ENCODE data around the gene SPDYE3. TPM values are rescaled to one million over a fixed set of nuclear protein-coding genes. Genes with fewer than 3 reads are reported as not detected.

The SPDYE3 gene
- total and polyA plus RNA-seq, 2 of the 4 experiments (the other 2 are of a cell fraction), result not detected

DNA sequence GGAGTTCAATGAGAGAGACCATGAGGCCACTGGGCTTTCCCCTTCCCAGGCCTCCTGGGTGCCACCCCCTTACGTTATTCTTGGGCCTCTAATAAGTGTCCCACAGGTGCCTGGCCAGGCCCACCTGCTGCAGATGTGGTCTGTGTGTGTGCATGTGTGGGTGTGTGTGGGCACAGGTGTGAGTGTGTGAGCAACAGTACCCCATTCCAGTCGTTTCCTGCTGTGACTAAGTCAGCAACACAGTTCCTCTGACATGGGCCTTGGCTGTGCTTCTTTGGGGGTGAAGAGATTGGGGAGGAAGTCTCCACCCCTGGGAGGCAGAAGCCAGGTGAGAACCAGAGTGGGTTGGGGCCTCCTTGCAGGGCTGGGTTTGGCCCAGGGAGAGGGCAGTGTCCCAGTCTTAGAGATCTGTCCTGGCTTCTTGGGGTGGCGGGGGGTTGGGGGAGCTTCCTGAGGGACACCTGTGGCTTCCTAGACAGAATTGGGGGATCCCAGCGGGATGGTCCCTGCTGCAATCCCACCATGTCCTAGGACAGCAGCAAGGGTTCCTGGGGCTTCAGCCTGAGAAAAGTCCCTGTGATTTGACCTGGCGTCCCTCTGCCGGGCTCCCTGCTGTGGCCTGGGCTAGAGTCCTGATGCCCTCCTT lies 46.3 kb downstream of the SPDYE3 start:
- H3K18ac ChIP-seq (ENCODE audit: low read depth, low read length), result no peak overlapping the region
- ChIA-PET CTCF (no interaction called here), POLR2A (ENCODE audit: unreplicated experiment) (no interaction called here)
- intact Hi-C loops (cut with micrococcal nuclease), result no loop called here
- no peak for ATAC-seq (ENCODE audit: low read depth)
- no peak overlapping the region for H3K4me3 ChIP-seq (ENCODE audit: insufficient read depth, low read depth, low read length)
- H4K20me1 ChIP-seq (ENCODE audit: insufficient read depth, low read length), result no peaks in the 10 kb centered on the region; the same call in 1 of the 2 replicates
- H2BK5ac ChIP-seq (ENCODE audit: low read depth, low read length, poor library complexity, severe bottlenecking), result no peak overlapping the region
- H3K36me3 ChIP-seq (ENCODE audit: control insufficient read depth, insufficient read depth, low read length), result peaks cover 74% of the 10 kb centered on the region
- TF ChIP-seq NFE2L2 (IDR thresholded peaks at IDR 0.05; ENCODE audit: low read depth, low read length) (no peak), USF2 (IDR thresholded peaks at IDR 0.05; ENCODE audit: low read depth, low read length) (no peak), RFX5 (IDR thresholded peaks at IDR 0.05; ENCODE audit: low read depth, low read length) (no peak)
- no peak overlapping the region for H3K4ac ChIP-seq (ENCODE audit: low read depth, low read length)
- 70% methylated on average over 2 of the region's 6 CpGs; no CpG with 5 or more reads in 1 of the 2 experiments for WGBS, 2 experiments (ENCODE audit: extremely low coverage in 2 of 2, insufficient read length in 1 of 2)
- no peak overlapping the region for H3K27ac ChIP-seq (ENCODE audit: insufficient read depth, low read length)
- H4K8ac ChIP-seq (ENCODE audit: low read depth in 2 of 2, low read length in 2 of 2), result no peak overlapping the region
- no peak overlapping the region for H3K4me2 ChIP-seq (ENCODE audit: low read depth, low read length)
- H4K5ac ChIP-seq (ENCODE audit: low read depth, low read length), result no peak overlapping the region
- no peak overlapping the region for H3K9ac ChIP-seq (ENCODE audit: low read depth, low read length)
- H3K27me3 ChIP-seq (ENCODE audit: control insufficient read depth, insufficient read depth, low read length), result no peaks in the 10 kb centered on the region
- H3K23ac ChIP-seq (ENCODE audit: low read depth, low read length), result no peak overlapping the region
- DNase-seq, result no peak
- in situ Hi-C loops (cut with MboI; ENCODE audit: low sequenced_read_pairs), result no loop called here
- dilution Hi-C loops (cut with HindIII; ENCODE audit: low sequenced_read_pairs, unreplicated experiment), result no loop called here
- H2BK15ac ChIP-seq (ENCODE audit: low read depth, low read length), result no peak overlapping the region
- no peak overlapping the region for H4K91ac ChIP-seq (ENCODE audit: insufficient read depth, low read depth, low read length)
- peaks cover 4 to 20% of the 10 kb centered on the region in 2 experiments; a peak in 2 of 4 replicates for H3K79me1 ChIP-seq (ENCODE audit: low read depth in 1 of 2, low read length in 2 of 2)
- H3K14ac ChIP-seq (replicated peaks; ENCODE audit: low read depth, low read length), result no peak overlapping the region
- no peak overlapping the region for H2BK120ac ChIP-seq (ENCODE audit: low read depth, low read length)
- H3K9me3 ChIP-seq (ENCODE audit: control insufficient read depth, insufficient read depth, low read length), result no peaks in the 10 kb centered on the region
- H2AK9ac ChIP-seq (replicated peaks; ENCODE audit: low read depth, low read length, poor library complexity), result no peak overlapping the region
- no peak overlapping the region for H3K56ac ChIP-seq (ENCODE audit: extremely low read depth, insufficient read depth, low read length)
- BruUV-seq (replicated peaks), result no TSS peak
- H2AFZ ChIP-seq (replicated peaks; ENCODE audit: low read length, poor library complexity), result no peak overlapping the region
- no peak overlapping the region for H2AK5ac ChIP-seq (ENCODE audit: low read depth, low read length)
- no peaks in the 10 kb centered on the region for H3K9me1 ChIP-seq (ENCODE audit: insufficient read depth, low read length)
- H3K4me1 ChIP-seq (ENCODE audit: control insufficient read depth, insufficient read depth, low read length), result no peaks in the 10 kb centered on the region
- H2BK20ac ChIP-seq (ENCODE audit: low read depth, low read length), result no peak overlapping the region
